ENCODE results near the gene GK.

GRCh38 chrX:30734782-30735181 is 81.6 kb downstream of the GK start:
- TF ChIP-seq CTCF (IDR thresholded peaks at IDR 0.05 in 8 of 11, conservative IDR thresholded peaks at IDR 0.05 in 3 of 11) (no peak), POLR2A (IDR thresholded peaks at IDR 0.05) (no peak), POLR2AphosphoS5 (IDR thresholded peaks at IDR 0.05) (no peak)

Data from spleen (tissue), 7 donors.